Measurements from ENCODE around the gene ALOX15B. TPM values are rescaled to one million over a fixed set of nuclear protein-coding genes. Genes with fewer than 3 reads are reported as not detected.

ALOX15B gene
- total and polyA plus RNA-seq, 8 donors: 0.38 to 112 (median 0.53) TPM

DNA sequence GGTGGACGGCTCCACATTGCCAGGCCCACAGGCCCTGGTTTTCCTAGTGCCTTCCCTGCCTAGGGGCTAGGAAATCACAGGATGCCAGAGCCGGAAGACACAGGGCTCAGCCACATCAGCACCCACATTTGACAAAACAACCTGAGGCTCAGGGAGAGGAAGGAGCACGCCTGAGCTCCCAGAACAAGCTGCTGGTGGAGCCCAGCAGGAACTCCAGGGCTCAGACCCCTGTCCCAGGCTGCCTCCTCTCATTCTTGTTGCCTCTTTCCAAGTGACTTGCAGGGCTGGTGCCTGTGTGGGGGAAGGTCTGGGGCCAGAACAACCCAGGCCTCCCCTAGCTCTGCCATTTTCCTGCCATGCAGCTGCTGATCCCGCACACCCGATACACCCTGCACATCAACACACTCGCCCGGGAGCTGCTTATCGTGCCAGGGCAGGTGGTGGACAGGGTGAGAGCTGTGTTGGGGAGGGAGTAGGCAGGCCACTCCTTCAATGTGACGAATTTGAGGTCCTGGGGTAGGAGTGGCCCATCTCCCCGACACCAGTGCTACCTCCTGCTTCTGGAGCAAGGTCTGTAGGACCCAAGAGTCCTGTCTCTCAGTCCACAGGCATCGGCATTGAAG is 7.6 kb downstream of the ALOX15B start:
- TF ChIP-seq, protein P1, sequence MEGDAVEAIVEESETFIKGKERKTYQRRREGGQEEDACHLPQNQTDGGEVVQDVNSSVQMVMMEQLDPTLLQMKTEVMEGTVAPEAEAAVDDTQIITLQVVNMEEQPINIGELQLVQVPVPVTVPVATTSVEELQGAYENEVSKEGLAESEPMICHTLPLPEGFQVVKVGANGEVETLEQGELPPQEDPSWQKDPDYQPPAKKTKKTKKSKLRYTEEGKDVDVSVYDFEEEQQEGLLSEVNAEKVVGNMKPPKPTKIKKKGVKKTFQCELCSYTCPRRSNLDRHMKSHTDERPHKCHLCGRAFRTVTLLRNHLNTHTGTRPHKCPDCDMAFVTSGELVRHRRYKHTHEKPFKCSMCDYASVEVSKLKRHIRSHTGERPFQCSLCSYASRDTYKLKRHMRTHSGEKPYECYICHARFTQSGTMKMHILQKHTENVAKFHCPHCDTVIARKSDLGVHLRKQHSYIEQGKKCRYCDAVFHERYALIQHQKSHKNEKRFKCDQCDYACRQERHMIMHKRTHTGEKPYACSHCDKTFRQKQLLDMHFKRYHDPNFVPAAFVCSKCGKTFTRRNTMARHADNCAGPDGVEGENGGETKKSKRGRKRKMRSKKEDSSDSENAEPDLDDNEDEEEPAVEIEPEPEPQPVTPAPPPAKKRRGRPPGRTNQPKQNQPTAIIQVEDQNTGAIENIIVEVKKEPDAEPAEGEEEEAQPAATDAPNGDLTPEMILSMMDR (IDR thresholded peaks at IDR 0.05): no peak
- no peak for ATAC-seq

DNA sequence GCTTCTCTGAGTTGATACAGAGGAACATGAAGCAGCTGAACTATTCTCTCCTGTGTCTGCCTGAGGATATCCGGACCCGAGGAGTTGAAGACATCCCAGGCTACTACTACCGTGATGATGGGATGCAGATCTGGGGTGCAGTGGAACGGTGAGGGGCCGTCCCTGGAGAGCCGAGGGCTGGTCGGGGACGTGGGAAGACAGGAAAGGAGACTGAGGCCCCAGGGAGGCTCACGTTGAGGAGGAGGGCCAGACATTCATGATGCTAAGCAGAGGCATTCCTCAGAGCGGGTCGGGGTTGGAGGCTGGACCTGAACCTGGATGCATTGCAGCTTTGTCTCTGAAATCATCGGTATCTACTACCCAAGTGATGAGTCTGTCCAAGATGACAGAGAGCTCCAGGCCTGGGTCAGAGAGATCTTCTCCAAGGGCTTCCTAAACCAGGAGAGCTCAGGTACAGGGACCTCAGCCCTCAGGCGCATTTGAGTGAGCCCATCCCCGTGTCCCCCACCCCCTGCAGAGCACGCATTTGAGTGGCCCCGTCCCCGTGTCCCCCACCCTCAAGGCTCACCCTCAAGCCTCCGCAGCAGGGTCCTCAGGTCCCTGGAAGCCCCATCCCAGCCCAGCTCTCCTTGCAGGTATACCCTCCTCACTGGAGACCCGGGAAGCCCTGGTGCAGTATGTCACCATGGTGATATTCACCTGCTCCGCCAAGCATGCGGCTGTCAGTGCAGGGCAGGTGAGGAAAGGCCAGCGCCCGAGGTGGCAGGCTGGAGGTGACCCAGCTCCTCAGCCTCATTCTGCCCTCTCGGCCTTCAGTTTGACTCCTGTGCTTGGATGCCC is 8.3 kb downstream of the ALOX15B start:
- Histone ChIP-seq H3K9me3 (no peaks in the 10 kb centered on the region), H3K27ac (no peak overlapping the region), H3K36me3 (no peaks in the 10 kb centered on the region), H3K27me3 (peaks cover 0 to 16% of the 10 kb centered on the region in 2 donors), H3K4me3 (no peak overlapping the region), H3K4me1 (peaks cover 0 to 12% of the 10 kb centered on the region in 2 donors)
- ATAC-seq: no peak
- DNase-seq: no peak
- intact Hi-C loops (cut with DNase I): no loop called here
- TF ChIP-seq, protein P1 (IDR thresholded peaks at IDR 0.05): no peak

More for the DNA sequence above, 7.6 kb downstream of the ALOX15B start:
- peaks cover 0 to 19% of the 10 kb centered on the region in 2 donors for H3K4me1 ChIP-seq
- H3K4me3 ChIP-seq: no peak overlapping the region
- intact Hi-C loops (cut with DNase I): no loop called here
- no peak overlapping the region for H3K27ac ChIP-seq
- no peaks in the 10 kb centered on the region for H3K36me3 ChIP-seq
- H3K27me3 ChIP-seq: peaks cover 0 to 16% of the 10 kb centered on the region in 2 donors
- H3K9me3 ChIP-seq: no peaks in the 10 kb centered on the region
- DNase-seq: no peak

DNA sequence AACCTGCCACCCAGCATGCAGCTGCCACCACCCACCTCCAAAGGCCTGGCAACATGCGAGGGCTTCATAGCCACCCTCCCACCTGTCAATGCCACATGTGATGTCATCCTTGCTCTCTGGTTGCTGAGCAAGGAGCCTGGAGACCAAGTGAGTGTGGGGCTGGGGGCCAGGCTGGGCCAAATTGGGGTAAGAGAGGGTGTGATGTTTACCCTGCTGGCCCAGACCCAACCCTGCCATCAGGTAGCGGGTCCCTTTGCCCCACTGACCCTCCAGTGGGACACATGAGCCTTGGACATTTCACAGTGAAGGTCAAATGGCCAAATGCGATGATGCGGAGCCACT is 8.9 kb downstream of the ALOX15B start:
- Histone ChIP-seq H3K36me3 (no peaks in the 10 kb centered on the region), H3K4me1 (peaks cover 0 to 6% of the 10 kb centered on the region in 2 donors), H3K4me3 (no peak overlapping the region), H3K9me3 (no peaks in the 10 kb centered on the region), H3K27ac (no peak overlapping the region), H3K27me3 (peaks cover 0 to 16% of the 10 kb centered on the region in 2 donors)
- DNase-seq (no peak), ATAC-seq (no peak)
- TF ChIP-seq, protein P1 (IDR thresholded peaks at IDR 0.05): no peak
- intact Hi-C loops (cut with DNase I): no loop called here

DNA sequence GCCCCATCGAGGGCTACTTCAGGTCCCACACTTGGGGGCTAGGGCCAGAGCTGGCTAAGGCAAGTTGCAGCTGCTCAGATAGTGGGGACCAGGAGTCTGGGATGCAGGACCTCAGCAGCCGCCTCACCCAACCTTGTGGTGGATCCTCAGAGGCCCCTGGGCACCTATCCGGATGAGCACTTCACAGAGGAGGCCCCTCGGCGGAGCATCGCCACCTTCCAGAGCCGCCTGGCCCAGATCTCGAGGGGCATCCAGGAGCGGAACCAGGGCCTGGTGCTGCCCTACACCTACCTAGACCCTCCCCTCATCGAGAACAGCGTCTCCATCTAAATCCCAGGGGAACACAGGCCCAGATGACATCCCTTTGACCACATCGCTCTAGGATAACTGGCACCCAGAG is 9.4 kb downstream of the ALOX15B start:
- TF ChIP-seq, protein P1 (IDR thresholded peaks at IDR 0.05): no peak
- no peaks in the 10 kb centered on the region for H3K36me3 ChIP-seq
- DNase-seq: no peak
- intact Hi-C loops (cut with DNase I): no loop called here
- H3K4me1 ChIP-seq: peaks cover 0 to under 1% of the 10 kb centered on the region in 2 donors
- H3K27ac ChIP-seq: no peak overlapping the region
- H3K27me3 ChIP-seq: peaks cover 0 to 16% of the 10 kb centered on the region in 2 donors
- no peak for ATAC-seq
- no peak overlapping the region for H3K4me3 ChIP-seq
- H3K9me3 ChIP-seq: no peaks in the 10 kb centered on the region

DNA sequence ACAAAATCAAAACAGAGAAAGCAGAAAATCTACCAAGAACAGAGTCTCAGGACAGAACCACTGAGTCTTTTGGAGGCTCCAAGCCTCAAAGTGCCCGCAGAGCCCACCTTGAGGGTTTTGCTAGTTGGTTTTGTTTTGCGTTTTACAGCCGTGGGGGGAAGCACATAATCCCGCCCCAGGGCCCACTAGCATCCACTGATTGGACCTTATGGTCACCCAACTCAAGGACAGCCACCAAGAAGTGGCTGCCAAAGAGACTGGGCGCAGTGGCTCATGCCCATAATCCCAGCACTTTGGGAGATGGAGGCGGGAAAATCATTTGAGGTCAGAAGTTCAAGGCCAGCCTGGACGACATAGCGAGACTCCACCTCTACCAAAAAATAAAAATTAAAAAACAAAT is 9.9 kb downstream of the ALOX15B start:
- Histone ChIP-seq H3K27me3 (peaks cover 0 to 16% of the 10 kb centered on the region in 2 donors), H3K4me1 (no peaks in the 10 kb centered on the region), H3K9me3 (no peaks in the 10 kb centered on the region), H3K36me3 (no peaks in the 10 kb centered on the region), H3K27ac (no peak overlapping the region), H3K4me3 (no peak overlapping the region)
- DNase-seq (no peak), ATAC-seq (no peak)
- TF ChIP-seq, protein P1 (IDR thresholded peaks at IDR 0.05): no peak
- intact Hi-C loops (cut with DNase I): no loop called here

Data from left lung (tissue), 10 donors.